H9 (cell line): ENCODE results near the gene HERC4. TPM values are rescaled to one million over a fixed set of nuclear protein-coding genes. Genes with fewer than 3 reads are reported as not detected.
"Not testable (repeated sequence)": the region's sequence is repeated elsewhere in the genome, so short reads cannot be mapped to it uniquely, and the experiment has no call there.

Experiments
- DNase-seq: peaks from one replicate; pipeline ENCODE4 v3.0.0-alpha.2; 2017
- H2AFZ ChIP-seq: one replicate; pipeline ENCODE4 v1.6.1; 2013; ENCODE audit warnings: mild to moderate bottlenecking, low read length, control low read depth, moderate library complexity
- H2AK5ac ChIP-seq: 2 replicates; pipeline ENCODE4 v1.6.1; 2013; ENCODE audit warnings: low read length, control low read depth, mixed read lengths; ENCODE audit not compliant: insufficient read length
- H2BK120ac ChIP-seq: one replicate; pipeline ENCODE4 v1.6.1; 2013; ENCODE audit warnings: low read depth, mild to moderate bottlenecking, low read length, control low read depth, inconsistent platforms; ENCODE audit not compliant: poor library complexity, severe bottlenecking
- H2BK12ac ChIP-seq: 2 replicates; pipeline ENCODE4 v1.6.1; 2013; ENCODE audit warnings: low read length, control low read depth, mixed read lengths, low read depth; ENCODE audit not compliant: insufficient read length
- H2BK15ac ChIP-seq: 2 replicates; pipeline ENCODE4 v1.6.1; 2013; ENCODE audit warnings: low read depth, low read length, control low read depth
- H2BK20ac ChIP-seq: one replicate; pipeline ENCODE4 v1.6.1; 2013; ENCODE audit warnings: low read depth, mild to moderate bottlenecking, low read length, control low read depth, inconsistent platforms; ENCODE audit not compliant: poor library complexity, severe bottlenecking
- H2BK5ac ChIP-seq: 2 replicates; pipeline ENCODE4 v1.6.1; 2013; ENCODE audit warnings: low read length, control low read depth, mixed read lengths; ENCODE audit not compliant: insufficient read length
- H3K14ac ChIP-seq: 2 replicates; pipeline ENCODE4 v1.6.1; 2013; ENCODE audit warnings: low read length, control low read depth; ENCODE audit not compliant: insufficient read depth
- H3K18ac ChIP-seq: 2 replicates; pipeline ENCODE4 v1.6.1; 2013; ENCODE audit warnings: low read depth, mild to moderate bottlenecking, mixed read lengths, low read length, control low read depth; ENCODE audit not compliant: insufficient read length
- H3K23ac ChIP-seq: 2 replicates; pipeline ENCODE4 v1.6.1; 2013; ENCODE audit warnings: low read length, control low read depth, mixed read lengths, low read depth; ENCODE audit not compliant: insufficient read length
- H3K23me2 ChIP-seq: 2 replicates; pipeline ENCODE4 v1.6.1; 2013; ENCODE audit warnings: low read depth, mild to moderate bottlenecking, mixed read lengths, low read length, control low read depth; ENCODE audit not compliant: insufficient read length, poor library complexity, severe bottlenecking
- H3K27ac ChIP-seq: 2 replicates; pipeline ENCODE4 v1.5.1; 2013; ENCODE audit warnings: low read length, control low read depth, mixed read lengths, low read depth; ENCODE audit not compliant: insufficient read length
- H3K27me3 ChIP-seq: 2 replicates; pipeline ENCODE4 v1.6.1; 2013; ENCODE audit warnings: low read length, control low read depth, inconsistent platforms; ENCODE audit not compliant: insufficient read depth
- H3K4ac ChIP-seq: 2 replicates; pipeline ENCODE4 v1.6.1; 2013; ENCODE audit warnings: low read depth, mild to moderate bottlenecking, control low read depth, inconsistent platforms, low read length, moderate library complexity
- H3K4me1 ChIP-seq: 2 replicates; pipeline ENCODE4 v1.6.1; 2013; ENCODE audit warnings: low read length, control low read depth, inconsistent platforms; ENCODE audit not compliant: insufficient read depth
- H3K4me2 ChIP-seq: 2 replicates; pipeline ENCODE4 v1.6.1; 2013; ENCODE audit warnings: low read length, control low read depth, mixed read lengths; ENCODE audit not compliant: insufficient read length, insufficient read depth
- H3K56ac ChIP-seq: 2 replicates; pipeline ENCODE4 v1.6.1; 2013; ENCODE audit warnings: low read depth, mild to moderate bottlenecking, mixed read lengths, low read length, control low read depth; ENCODE audit not compliant: insufficient read length
- H3K79me1 ChIP-seq: 2 replicates; pipeline ENCODE4 v1.6.1; 2013; ENCODE audit warnings: low read depth, mild to moderate bottlenecking, moderate library complexity, low read length, control low read depth, inconsistent platforms; ENCODE audit not compliant: insufficient read depth, poor library complexity, severe bottlenecking
- H3K79me2 ChIP-seq: 2 replicates; pipeline ENCODE4 v1.6.1; 2013; ENCODE audit warnings: low read length, control low read depth, inconsistent platforms; ENCODE audit not compliant: insufficient read depth
- H3K9ac ChIP-seq: 2 replicates; pipeline ENCODE4 v1.6.1; 2013; ENCODE audit warnings: low read length, control low read depth, mixed read lengths; ENCODE audit not compliant: insufficient read length; ENCODE audit errors: extremely low read depth
- H3K9me3 ChIP-seq: one replicate; pipeline ENCODE4 v1.6.1; 2013; ENCODE audit warnings: low read depth, low read length, inconsistent platforms; ENCODE audit not compliant: control insufficient read depth
- H3T11ph ChIP-seq: one replicate; pipeline ENCODE4 v1.6.1; 2013; ENCODE audit warnings: mild to moderate bottlenecking, low read length, control low read depth, inconsistent platforms
- H4K20me1 ChIP-seq: one replicate; pipeline ENCODE4 v1.6.1; 2013; ENCODE audit not compliant: control insufficient read depth, insufficient read length, insufficient read depth
- H4K5ac ChIP-seq: 2 replicates; pipeline ENCODE4 v1.6.1; 2013; ENCODE audit warnings: low read depth, mild to moderate bottlenecking, mixed read lengths, low read length, control low read depth; ENCODE audit not compliant: insufficient read length
- H4K8ac ChIP-seq: replicated peaks from 2 replicates; pipeline ENCODE4 v1.6.1; 2013; ENCODE audit warnings: low read length, control low read depth, mixed read lengths, low read depth; ENCODE audit not compliant: insufficient read length
- H4K91ac ChIP-seq: 2 replicates; pipeline ENCODE4 v1.6.1; 2013; ENCODE audit warnings: low read depth, mild to moderate bottlenecking, moderate library complexity, mixed read lengths, low read length, control low read depth; ENCODE audit not compliant: insufficient read length
- H3K27ac Mint-ChIP-seq, 3 experiments: 2 replicates in 2 of 3; 3 replicates in 1 of 3; pipeline ENCODE4 v1.8.0; 2020 to 2021; ENCODE audit warnings: mixed read lengths in 3 of 3, mild to moderate bottlenecking in 1 of 3, moderate library complexity in 1 of 3
- H3K27me3 Mint-ChIP-seq: 2 replicates; pipeline ENCODE4 v1.8.0; 2021; ENCODE audit warnings: low read depth, mild to moderate bottlenecking, moderate library complexity, mixed read lengths
- H3K36me3 Mint-ChIP-seq, 3 experiments: 2 replicates in 2 of 3; 3 replicates in 1 of 3; pipeline ENCODE4 v1.8.0; 2020 to 2021; ENCODE audit warnings: low read depth in 3 of 3, mixed read lengths in 3 of 3; ENCODE audit not compliant: insufficient read depth in 1 of 3
- H3K4me1 Mint-ChIP-seq, 2 experiments: 2 replicates each; pipeline ENCODE4 v1.8.0; 2020; ENCODE audit warnings: mixed read lengths in 2 of 2
- H3K4me3 Mint-ChIP-seq, 2 experiments: 2 replicates in 1 of 2; 3 replicates in 1 of 2; pipeline ENCODE4 v1.8.0; 2020 to 2021; ENCODE audit warnings: mild to moderate bottlenecking in 2 of 2, mixed read lengths in 2 of 2, moderate library complexity in 1 of 2
- H3K9me3 Mint-ChIP-seq, 2 experiments: 2 replicates in 1 of 2; 3 replicates in 1 of 2; pipeline ENCODE4 v1.8.0; 2020; ENCODE audit warnings: mild to moderate bottlenecking in 2 of 2, mixed read lengths in 2 of 2, moderate library complexity in 1 of 2
- CTCF ChIP-seq: fragments of 200-600 bp; sonication (generic); conservative IDR thresholded peaks from 3 replicates; pipeline ENCODE4 v1.8.0; 2021; ENCODE audit warnings: antibody characterized with exemption, mild to moderate bottlenecking
- WGBS: extraction: QIAGEN DNeasy Blood & Tissue Kit; methylation state at CpG from one replicate; pipeline ENCODE4 v1.1.7; 2013; ENCODE audit warnings: missing lambda C conversion rate, low lambda C conversion rate, mixed read lengths; ENCODE audit not compliant: insufficient read length; ENCODE audit errors: extremely low coverage; 5-methylcytosine and 5-hydroxymethylcytosine counted together
- total RNA-seq: library from RNA; stranded (reverse); gene quantifications from 2 replicates; pipeline ENCODE4 v1.2.1, GENCODE V29; 2021

The HERC4 gene
- total RNA-seq, 1 experiment from 2014 or later: 24.5 TPM

GRCh38 chr10:67969875-67970274 lies 105.2 kb downstream of the HERC4 start:
- Mint-ChIP-seq H3K9me3 (peaks cover 13 to 21% of the 10 kb centered on the region in 2 experiments), H3K4me3 (no peak overlapping the region), H3K4me1 (peaks cover 13% of the 10 kb centered on the region in 2 experiments), H3K27me3 (no peaks in the 10 kb centered on the region), H3K36me3 (peaks cover 39 to 69% (median 49%) of the 10 kb centered on the region in 3 experiments), H3K27ac (peak overlapping the region in 2 of 3 experiments; percentile 89 to 94; a peak in 4 of 7 replicates)
- no peak overlapping the region for H2BK20ac ChIP-seq
- H2AK5ac ChIP-seq: no peak overlapping the region
- H3K56ac ChIP-seq: no peak overlapping the region
- H3K14ac ChIP-seq: no peak overlapping the region
- H3K27ac ChIP-seq: no peak overlapping the region
- H3K79me1 ChIP-seq: no peaks in the 10 kb centered on the region
- no peaks in the 10 kb centered on the region for H3K27me3 ChIP-seq
- no peaks in the 10 kb centered on the region for H3K4me1 ChIP-seq
- no peak overlapping the region for H2AFZ ChIP-seq
- no peak overlapping the region for H3K23ac ChIP-seq
- no peak overlapping the region for H4K5ac ChIP-seq
- DNase-seq: no peak
- no peak overlapping the region for H2BK12ac ChIP-seq
- H3T11ph ChIP-seq: no peak overlapping the region
- TF ChIP-seq CTCF: no peak
- H3K9ac ChIP-seq: no peak overlapping the region
- H3K4ac ChIP-seq: no peak overlapping the region
- no peak overlapping the region for H4K8ac ChIP-seq
- no peaks in the 10 kb centered on the region for H3K9me3 ChIP-seq
- H3K79me2 ChIP-seq: no peaks in the 10 kb centered on the region
- no peaks in the 10 kb centered on the region for H4K20me1 ChIP-seq
- H3K23me2 ChIP-seq: no peaks in the 10 kb centered on the region
- H4K91ac ChIP-seq: no peak overlapping the region
- H2BK5ac ChIP-seq: no peak overlapping the region
- H2BK120ac ChIP-seq: no peak overlapping the region
- H2BK15ac ChIP-seq: no peak overlapping the region
- no peak overlapping the region for H3K4me2 ChIP-seq
- no peak overlapping the region for H3K18ac ChIP-seq

GRCh38 chr10:67966035-67966434 lies 109.0 kb downstream of the HERC4 start:
- H3K23me2 ChIP-seq, H3K4me1 ChIP-seq, H3K27me3 ChIP-seq, H2AK5ac ChIP-seq, H4K20me1 ChIP-seq, H2AFZ ChIP-seq, H2BK5ac ChIP-seq, H2BK120ac ChIP-seq, H3K14ac ChIP-seq, H2BK15ac ChIP-seq, H3K9ac ChIP-seq, H3K4me2 ChIP-seq, H4K91ac ChIP-seq, H3K23ac ChIP-seq, H3K79me1 ChIP-seq, H3K4me3 Mint-ChIP-seq, H2BK12ac ChIP-seq, H2BK20ac ChIP-seq, H3K4ac ChIP-seq, H3T11ph ChIP-seq, H3K27ac Mint-ChIP-seq, H4K5ac ChIP-seq, H3K79me2 ChIP-seq, H3K9me3 ChIP-seq, H3K9me3 Mint-ChIP-seq, H4K8ac ChIP-seq, DNase-seq, H3K18ac ChIP-seq, H3K27me3 Mint-ChIP-seq, H3K27ac ChIP-seq, H3K56ac ChIP-seq: not testable (repeated sequence)
- WGBS: no CpG with 5 or more reads among the region's 4 CpGs
- peaks cover 15 to 21% of the 10 kb centered on the region in 2 experiments for H3K4me1 Mint-ChIP-seq
- H3K36me3 Mint-ChIP-seq: peaks cover 11 to 41% (median 26%) of the 10 kb centered on the region in 3 experiments
